ENCODE data around the gene SRP9. TPM values are rescaled to one million over a fixed set of nuclear protein-coding genes. Genes with fewer than 3 reads are reported as not detected.
A peak's percentile ranks its signal among the peaks of the same experiment; 100 is the strongest.

Gene SRP9
- polyA plus RNA-seq (2012; rRNA removed) = 156 and 292 TPM in 2 replicates
- polyA plus RNA-seq (2012; cell fraction: cytosol; rRNA removed) = 324 and 359 TPM in 2 replicates
- polyA plus RNA-seq (2012; cell fraction: nucleus; rRNA removed) = 60.3 and 116 TPM in 2 replicates

- DNase-seq = peak; percentile 95
- H2AFZ ChIP-seq (ENCODE audit: low read depth) = peak within 1 kb of the TSS; percentile 98
- H3K9ac ChIP-seq = peak within 1 kb of the TSS; percentile 98
- peak within 1 kb of the TSS; percentile 81 to 88 for H3K4me3 ChIP-seq (ENCODE audit: low read depth in 2 of 2, low read length in 1 of 2)
- ChIA-PET POLR2A (interaction anchor here (0.5 to 1.9 kb wide), 23 partner anchors 9 to 317 kb away, joined by 3 to 14 read pairs (median 3); partner anchors contain the start of genes ENAH, EPHX1, H3-3A and PYCR2), CTCF (interaction anchor here (0.7 to 18.9 kb wide), 48 partner anchors 9 to 321 kb away, joined by 3 to 473 read pairs (median 4); partner anchors contain the start of genes ENAH, EPHX1, PYCR2 and TMEM63A)
- H3K79me2 ChIP-seq (ENCODE audit: insufficient read depth) = peaks cover 50% of the 10 kb centered on the region
- H3K36me3 ChIP-seq (replicated peaks in 1 of 2; ENCODE audit: control insufficient read depth in 1 of 2, insufficient read depth in 2 of 2, low read length in 1 of 2) = peaks cover 2 to 19% of the 10 kb centered on the region in 2 experiments
- peak within 1 kb of the TSS; percentile 95 to 96 for H3K27ac ChIP-seq (ENCODE audit: low read depth in 2 of 2, low read length in 1 of 2)
- WGBS (ENCODE audit: low lambda C conversion rate) = under 1% methylated on average over 16 of the region's 46 CpGs
- peak within 1 kb of the TSS; percentile 91 for H3K4me2 ChIP-seq
- no peaks in the 10 kb centered on the region for H3K9me3 ChIP-seq
- peaks cover 14 to 21% of the 10 kb centered on the region in 2 experiments for H3K4me1 ChIP-seq (ENCODE audit: control insufficient read depth in 1 of 2, insufficient read depth in 2 of 2, low read depth in 1 of 2, low read length in 1 of 2)
- H3K9me2 ChIP-seq = no peaks in the 10 kb centered on the region
- peaks cover 25% of the 10 kb centered on the region for H3F3A ChIP-seq (replicated peaks; ENCODE audit: insufficient read depth)
- H4K20me1 ChIP-seq (ENCODE audit: insufficient read depth) = peaks cover 36% of the 10 kb centered on the region
- no peaks in the 10 kb centered on the region for H3K27me3 ChIP-seq (ENCODE audit: insufficient read depth)
- TF ChIP-seq YY1 (IDR thresholded peaks at IDR 0.05; ENCODE audit: low read depth) = peak; percentile 96
- peak; percentile 85 for TF ChIP-seq CHD2 (IDR thresholded peaks at IDR 0.05; ENCODE audit: low read length, partially characterized antibody)
- no peak for TF ChIP-seq GATA2 (CRISPR knock-in tag; IDR thresholded peaks at IDR 0.05)
- TF ChIP-seq PBX3 (IDR thresholded peaks at IDR 0.05) = 0 out of 2 replicates have a peak, but pooled peaks have one; percentile 14
- TF ChIP-seq SIN3A (IDR thresholded peaks at IDR 0.05; ENCODE audit: borderline replicate concordance, low read depth, low read length) = peak; percentile 91; the same call in 1 of the 2 replicates
- TF ChIP-seq SMC3 (IDR thresholded peaks at IDR 0.05; ENCODE audit: low read depth, low read length) = peak; percentile 71
- TF ChIP-seq TCF12 (IDR thresholded peaks at IDR 0.05) = peak; percentile 14; the same call in 1 of the 2 replicates
- TF ChIP-seq RAD21 (IDR thresholded peaks at IDR 0.05; ENCODE audit: low read length) = peak; percentile 66
- TF ChIP-seq USF1 (IDR thresholded peaks at IDR 0.05; ENCODE audit: borderline replicate concordance, low read depth) = no peak; the same call in 1 of the 2 replicates
- TF ChIP-seq TAF1 (IDR thresholded peaks at IDR 0.05; ENCODE audit: borderline replicate concordance, low read depth, low read length) = peak; percentile 74
- no peak for TF ChIP-seq EZH2phosphoT487 (IDR thresholded peaks at IDR 0.05; ENCODE audit: borderline replicate concordance, low read depth)
- TF ChIP-seq NRF1 (IDR thresholded peaks at IDR 0.05; ENCODE audit: low read depth, low read length) = no peak
- TF ChIP-seq MEF2A (IDR thresholded peaks at IDR 0.05; ENCODE audit: borderline replicate concordance, low read depth) = no peak
- peak; percentile 58 for TF ChIP-seq IRF3 (IDR thresholded peaks at IDR 0.05; ENCODE audit: low read depth, low read length)
- 0 out of 2 replicates have a peak, but pooled peaks have one; percentile 39 for TF ChIP-seq REST (IDR thresholded peaks at IDR 0.05; ENCODE audit: low read depth, low read length)
- no peak for TF ChIP-seq FOXM1 (IDR thresholded peaks at IDR 0.05; ENCODE audit: low read depth)
- no peak for TF ChIP-seq NFIC (IDR thresholded peaks at IDR 0.05; ENCODE audit: borderline replicate concordance)
- peak; percentile 90 for TF ChIP-seq MAX (IDR thresholded peaks at IDR 0.05; ENCODE audit: low read depth)
- TF ChIP-seq RCOR1 (IDR thresholded peaks at IDR 0.05; ENCODE audit: low read length) = peak; percentile 39; the same call in 1 of the 2 replicates
- TF ChIP-seq MXI1 (IDR thresholded peaks at IDR 0.05; ENCODE audit: low read depth, low read length) = peak; percentile 81
- TF ChIP-seq POLR2AphosphoS5 (IDR thresholded peaks at IDR 0.05; ENCODE audit: low read depth, low read length) = peak; percentile 56
- peak; percentile 90 for TF ChIP-seq CTCF (IDR thresholded peaks at IDR 0.05)
Measured at GRCh38 chr1:225777583-225778336, at the start of gene SRP9. SRP9 (plus strand) TSS chr1:225777826; CDS start chr1:225777941, 115 bp downstream.

Measured in SK-N-SH (cell line).